Measurements from ENCODE around the gene MTR.

MTR gene

GRCh38 chr1:236795035-236795756 is at the start of gene MTR:
Gene MTR (plus strand): TSS chr1:236795292. CDS start chr1:236795704, 412 bp downstream.
- H3K4me1 ChIP-seq: no peaks in the 10 kb centered on the region
- H3K4me2 ChIP-seq (ENCODE audit: low read length): peak within 1 kb of the TSS; percentile 77
- no peaks in the 10 kb centered on the region for H3K27me3 ChIP-seq (ENCODE audit: control insufficient read depth, insufficient read depth, low read length)
- peak within 1 kb of the TSS; percentile 94 for H2AFZ ChIP-seq
- peak within 1 kb of the TSS; percentile 84 for H3K4me3 ChIP-seq (ENCODE audit: low read depth, low read length)
- no peak for TF ChIP-seq CTCF (IDR thresholded peaks at IDR 0.05)
- H3K9me3 ChIP-seq (ENCODE audit: control insufficient read depth, low read length): no peaks in the 10 kb centered on the region
- H3K9ac ChIP-seq: peak within 1 kb of the TSS; percentile 53
- H3K79me2 ChIP-seq: peaks cover 7% of the 10 kb centered on the region
- no peaks in the 10 kb centered on the region for H3K36me3 ChIP-seq (ENCODE audit: control insufficient read depth, insufficient read depth, low read length)
- H3K27ac ChIP-seq: peak within 1 kb of the TSS; percentile 86

GRCh38 chr1:236746785-236747184 is 48.3 kb upstream of the MTR start:
- no peaks in the 10 kb centered on the region for H3K27me3 ChIP-seq (ENCODE audit: control insufficient read depth, insufficient read depth, low read length)
- H3K79me2 ChIP-seq: no peaks in the 10 kb centered on the region
- no peaks in the 10 kb centered on the region for H3K4me1 ChIP-seq
- H2AFZ ChIP-seq: no peak overlapping the region
- H3K4me3 ChIP-seq (ENCODE audit: low read depth, low read length): no peak overlapping the region
- no peak overlapping the region for H3K27ac ChIP-seq
- H3K36me3 ChIP-seq (ENCODE audit: control insufficient read depth, insufficient read depth, low read length): no peaks in the 10 kb centered on the region
- no peak for TF ChIP-seq CTCF (IDR thresholded peaks at IDR 0.05)
- H3K4me2 ChIP-seq (ENCODE audit: low read length): no peak overlapping the region
- H3K9ac ChIP-seq: no peak overlapping the region
- H3K9me3 ChIP-seq (ENCODE audit: control insufficient read depth, low read length): no peaks in the 10 kb centered on the region

- Histone ChIP-seq H3K4me2 (ENCODE audit: low read length) (no peak overlapping the region), H3K36me3 (ENCODE audit: control insufficient read depth, insufficient read depth, low read length) (no peaks in the 10 kb centered on the region), H3K4me1 (no peaks in the 10 kb centered on the region), H2AFZ (no peak overlapping the region), H3K27me3 (ENCODE audit: control insufficient read depth, insufficient read depth, low read length) (no peaks in the 10 kb centered on the region), H3K27ac (no peak overlapping the region), H3K9ac (no peak overlapping the region), H3K9me3 (ENCODE audit: control insufficient read depth, low read length) (no peaks in the 10 kb centered on the region), H3K79me2 (no peaks in the 10 kb centered on the region), H3K4me3 (ENCODE audit: low read depth, low read length) (no peak overlapping the region)
- TF ChIP-seq CTCF (IDR thresholded peaks at IDR 0.05): no peak
Observed at GRCh38 chr1:236747311-236747985, 47.6 kb upstream of the MTR start.

GRCh38 chr1:236748268-236748870 is 46.7 kb upstream of the MTR start:
- Histone ChIP-seq H3K27me3 (ENCODE audit: control insufficient read depth, insufficient read depth, low read length) (no peaks in the 10 kb centered on the region), H3K36me3 (ENCODE audit: control insufficient read depth, insufficient read depth, low read length) (no peaks in the 10 kb centered on the region), H3K27ac (no peak overlapping the region), H3K4me1 (no peaks in the 10 kb centered on the region), H3K79me2 (no peaks in the 10 kb centered on the region), H3K9ac (no peak overlapping the region), H3K9me3 (ENCODE audit: control insufficient read depth, low read length) (no peaks in the 10 kb centered on the region), H2AFZ (no peak overlapping the region), H3K4me3 (ENCODE audit: low read depth, low read length) (no peak overlapping the region), H3K4me2 (ENCODE audit: low read length) (no peak overlapping the region)
- TF ChIP-seq CTCF (IDR thresholded peaks at IDR 0.05): no peak

Data from parathyroid adenoma (tissue), 2 donors.